HG03432 (cell line): Measurements from ENCODE around the gene MAD2L2.
"Not testable (repeated sequence)": the region's sequence is repeated elsewhere in the genome, so short reads cannot be mapped to it uniquely, and the experiment has no call there.

Experiments
- ATAC-seq: cut with Tn5 transposase; IDR thresholded peaks from one replicate; pipeline ENCODE4 v1.9.1; 2021; ENCODE audit warnings: mild to moderate bottlenecking, moderate library complexity; ENCODE audit not compliant: unreplicated experiment

The MAD2L2 gene

DNA sequence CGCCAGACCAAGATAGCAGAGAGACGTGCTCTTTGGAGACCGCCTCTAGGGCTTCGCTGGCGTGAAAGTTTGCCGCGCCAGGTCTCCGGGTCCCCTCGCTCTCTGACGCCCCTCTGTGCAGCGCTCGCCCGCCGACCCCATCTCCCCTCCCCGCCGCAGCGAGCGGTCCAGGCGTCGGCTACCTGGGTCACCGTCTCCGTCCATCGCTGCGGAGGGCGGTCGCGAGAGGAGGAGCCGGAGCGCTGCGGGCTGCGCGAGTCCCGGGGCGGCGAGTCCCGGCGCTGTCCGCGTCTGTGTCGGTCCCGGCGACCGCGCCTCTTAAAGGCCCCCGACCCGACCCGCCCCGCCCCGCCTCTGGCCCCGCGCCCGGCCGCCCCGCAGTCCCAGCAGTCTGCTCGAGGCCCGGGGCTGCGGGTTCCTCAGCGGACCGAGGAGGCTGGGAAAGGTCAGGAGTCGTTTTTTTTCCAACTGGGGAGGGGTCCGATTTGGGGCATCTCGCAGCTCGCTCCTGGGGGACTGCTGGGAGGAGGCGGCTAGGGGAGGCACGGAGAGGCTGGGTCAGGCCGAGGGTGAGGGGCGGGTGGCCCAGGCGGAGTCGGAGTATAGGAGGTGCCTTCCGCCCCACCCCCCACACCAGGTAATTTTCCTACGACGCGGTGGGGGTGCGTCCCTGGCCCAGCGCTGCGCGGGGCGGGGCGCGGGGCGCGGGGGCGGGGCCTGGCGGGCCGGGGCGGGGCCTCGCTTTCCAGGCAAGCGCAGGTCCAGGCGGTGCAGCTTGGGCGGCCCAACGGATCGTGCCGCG lies 26.6 kb downstream of the MAD2L2 start, which contains the start of the genes FBXO2 and FBXO44:
Gene FBXO2, minus strand, starts transcription at position 293 of the 802 bp plus-strand sequence. Its CDS starts 89 bp downstream, at position 204.
Gene FBXO44, plus strand, starts transcription at position 741 of the 802 bp plus-strand sequence. CDS start 959 bp downstream, outside the sequence.
- ATAC-seq = peak; percentile 71

DNA sequence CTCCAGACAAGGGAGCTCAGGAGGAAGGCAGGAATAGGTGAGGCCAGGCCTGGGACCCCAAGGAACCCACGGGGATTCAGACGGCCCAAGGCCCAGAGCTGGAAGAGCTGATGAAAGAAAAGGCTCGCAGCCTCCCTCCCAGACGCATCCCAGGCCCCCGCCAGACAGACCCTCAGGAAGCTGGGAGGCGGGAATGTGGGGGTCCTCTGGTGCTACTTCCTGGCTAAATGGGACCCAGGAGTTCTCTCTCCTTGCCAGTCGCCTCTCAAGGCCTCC lies 27.1 kb downstream of the MAD2L2 start:
- ATAC-seq = no peak

DNA sequence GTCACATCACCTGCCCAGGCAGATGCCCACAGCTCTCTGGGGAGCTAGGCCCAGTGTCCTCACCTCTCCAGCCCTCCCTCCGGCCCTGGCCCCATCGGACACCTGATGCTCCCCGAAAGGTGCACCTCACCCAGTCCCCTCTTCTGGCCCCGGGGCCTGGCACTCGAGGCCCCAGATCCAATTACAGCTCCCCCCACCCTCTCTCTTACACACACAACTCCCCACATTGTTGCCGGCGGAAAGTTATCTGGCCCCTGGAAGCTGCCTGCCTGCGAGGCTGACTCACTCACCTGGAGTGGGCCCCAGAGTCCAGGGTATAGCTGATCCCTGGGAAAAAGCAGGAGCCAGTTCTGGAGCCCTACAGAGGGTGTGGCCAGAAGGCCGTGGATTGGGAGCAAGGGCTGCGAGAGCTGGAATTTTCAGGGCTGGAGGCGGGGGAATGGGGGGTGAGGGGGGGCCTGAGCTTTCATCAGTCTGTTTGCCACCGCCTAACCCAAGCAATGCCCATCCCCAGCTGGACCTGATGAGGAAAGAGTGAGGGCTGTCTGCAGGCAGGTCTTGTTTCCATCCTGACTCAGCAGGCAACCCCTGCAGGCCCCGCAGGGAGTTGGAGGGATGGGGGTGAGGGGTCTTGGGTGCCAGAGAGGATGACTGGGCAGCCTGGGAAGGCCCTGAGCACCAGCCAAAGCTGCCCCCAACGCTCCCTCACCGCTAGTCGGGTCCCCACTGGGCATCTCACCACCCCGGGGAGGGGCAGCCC lies 27.7 kb downstream of the MAD2L2 start:
- ATAC-seq = no peak

DNA sequence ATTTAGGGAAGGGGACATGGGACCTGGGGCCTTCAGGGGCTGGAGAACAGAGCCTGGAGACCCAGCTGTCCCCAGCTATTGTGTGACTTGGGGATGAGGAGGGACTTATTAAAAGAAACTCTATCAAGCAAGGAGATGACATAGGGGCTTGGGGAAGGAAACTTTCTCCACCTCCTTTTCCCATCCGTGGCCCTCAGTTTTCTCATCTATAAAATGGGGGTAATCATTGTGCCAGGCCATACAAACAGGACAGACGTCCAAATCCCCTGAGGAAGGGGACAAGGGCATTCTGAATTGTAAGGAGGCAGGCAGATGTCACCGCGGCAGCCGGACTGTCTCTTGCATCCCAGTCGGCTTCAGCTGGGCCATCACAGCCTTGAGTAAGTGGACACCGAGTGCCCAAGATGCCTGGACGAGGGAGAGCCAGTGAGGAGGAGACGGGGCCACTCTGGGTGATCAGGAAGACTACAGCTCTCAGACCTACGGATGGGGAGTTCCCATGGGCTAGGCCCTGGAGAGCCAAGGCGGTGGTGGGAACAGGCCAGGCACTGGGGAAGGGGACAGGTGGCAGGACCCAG lies 28.7 kb downstream of the MAD2L2 start:
- ATAC-seq = no peak

DNA sequence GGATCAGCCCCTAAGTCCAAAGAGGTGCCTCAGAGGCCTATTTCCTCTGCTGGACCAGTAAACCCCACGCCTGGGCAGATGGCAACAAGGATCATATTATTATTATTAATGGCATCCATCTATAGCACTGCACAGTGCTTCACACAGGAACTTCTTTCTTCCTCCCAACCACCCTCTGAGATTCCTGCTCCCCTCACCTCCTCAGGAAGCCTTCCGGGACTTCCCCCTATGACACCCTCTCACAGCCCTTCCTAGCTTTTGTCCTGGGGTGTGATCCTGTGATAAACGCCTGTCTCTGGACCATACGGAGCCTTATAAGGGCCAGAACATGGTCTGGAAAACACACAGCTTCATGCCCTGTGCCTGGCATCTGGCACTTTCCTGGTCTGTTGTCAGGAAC lies 29.9 kb downstream of the MAD2L2 start:
- no peak for ATAC-seq

DNA sequence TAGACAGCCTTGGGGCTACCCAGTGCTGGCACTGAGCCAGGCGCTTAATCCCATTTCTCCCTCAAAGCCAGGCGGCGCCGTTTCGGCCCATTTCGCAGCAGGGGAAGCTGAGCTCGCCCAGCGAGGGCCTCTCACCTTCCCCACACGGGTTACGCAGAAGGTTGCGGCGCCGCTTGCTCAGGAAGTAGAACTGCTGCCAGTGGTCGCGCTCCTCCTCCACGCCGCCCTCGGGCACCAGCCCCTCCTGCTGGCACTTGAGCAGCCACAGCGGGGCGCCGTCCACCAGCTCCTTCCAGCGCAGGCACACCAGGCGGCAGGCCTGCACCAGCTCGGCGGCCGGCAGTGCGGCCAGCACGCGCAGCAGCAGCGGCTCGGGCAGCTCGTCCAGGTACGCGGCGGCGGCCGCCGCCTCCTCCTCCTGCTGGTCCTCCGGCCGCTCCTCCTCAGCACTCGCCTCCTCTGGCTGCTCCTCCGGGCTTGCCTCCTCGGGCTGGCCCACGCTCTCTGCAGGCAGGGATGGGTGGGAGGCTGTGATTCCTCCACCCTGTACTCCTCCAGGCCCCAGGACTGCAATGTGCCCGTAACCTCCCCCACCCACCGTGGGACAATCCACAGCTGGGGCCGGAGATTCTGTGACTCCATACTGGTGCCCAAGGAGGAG lies 30.5 kb downstream of the MAD2L2 start:
- ATAC-seq = no peak

DNA sequence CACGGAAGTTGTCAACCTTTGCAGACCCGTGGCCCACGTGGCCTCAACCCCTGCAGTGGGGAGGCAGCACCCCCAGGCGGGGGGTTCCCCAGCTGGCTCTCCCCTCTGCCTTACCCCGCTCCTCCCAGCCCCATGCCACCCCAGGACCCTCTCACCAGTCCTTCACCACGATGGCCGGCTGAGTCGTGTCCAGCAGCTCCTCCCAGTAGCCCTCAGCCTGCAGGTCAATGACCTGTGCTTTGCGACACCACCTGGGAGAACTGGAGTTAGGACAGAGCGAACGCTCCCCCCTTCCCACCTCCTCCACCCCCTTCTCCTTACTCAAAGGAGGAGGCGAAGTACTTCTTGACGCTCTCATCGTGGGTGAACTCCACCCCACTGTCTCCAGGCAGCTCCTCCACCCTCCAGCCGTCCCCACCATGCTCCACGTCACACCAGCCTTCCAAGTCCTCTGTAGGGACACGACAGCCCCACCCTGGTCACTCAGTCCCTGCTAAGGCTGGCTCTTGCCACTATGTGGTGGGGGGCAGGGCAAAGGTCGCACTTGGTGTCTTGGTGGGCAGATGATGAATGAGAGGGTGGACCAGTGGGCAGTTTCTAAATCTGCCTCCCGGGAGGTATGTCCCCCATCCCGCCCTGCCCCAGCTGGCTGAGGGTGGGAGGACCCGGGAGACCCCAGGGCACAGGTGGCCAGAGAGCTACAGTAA lies 31.2 kb downstream of the MAD2L2 start:
- ATAC-seq = no peak

DNA sequence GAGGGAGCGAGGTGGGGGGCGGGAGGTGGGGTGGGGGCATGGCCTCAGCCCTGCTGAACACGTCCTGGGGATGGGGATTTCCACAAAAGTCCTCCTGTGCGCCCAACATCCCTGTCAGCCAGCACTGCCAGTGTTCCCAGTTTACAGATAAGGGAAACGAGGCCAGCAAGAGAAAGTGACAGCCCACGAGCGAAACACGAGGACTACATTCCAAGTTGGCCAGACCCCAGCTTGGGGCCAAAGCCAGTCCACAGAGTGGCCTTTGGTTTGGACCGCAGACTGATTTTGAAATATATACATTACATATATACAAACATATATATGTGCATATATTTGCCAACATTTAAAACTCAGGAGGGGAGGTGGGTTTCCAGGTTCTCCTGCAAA lies 31.7 kb downstream of the MAD2L2 start:
- no peak for ATAC-seq

DNA sequence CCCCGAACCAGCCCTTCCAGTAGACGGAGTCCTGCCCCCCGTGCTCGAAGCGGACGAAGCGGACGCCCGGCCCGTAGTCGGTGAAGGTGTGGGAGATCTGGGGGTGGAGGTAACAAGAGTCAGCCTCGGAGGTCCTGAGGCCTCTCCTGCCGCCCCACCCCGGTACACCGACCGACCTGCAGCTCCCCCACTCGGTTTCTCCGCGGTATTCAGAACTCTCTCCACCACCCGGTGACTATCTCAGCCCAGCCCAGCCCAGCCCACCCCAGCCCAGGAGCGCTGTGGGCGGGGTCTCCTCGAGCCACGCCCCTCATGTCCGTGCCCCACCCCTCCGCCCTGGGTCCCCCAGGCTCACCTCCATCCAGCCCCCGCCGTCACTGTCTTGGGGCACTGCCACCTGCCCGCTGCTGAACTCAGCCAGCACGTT lies 32.2 kb downstream of the MAD2L2 start:
- no peak for ATAC-seq

DNA sequence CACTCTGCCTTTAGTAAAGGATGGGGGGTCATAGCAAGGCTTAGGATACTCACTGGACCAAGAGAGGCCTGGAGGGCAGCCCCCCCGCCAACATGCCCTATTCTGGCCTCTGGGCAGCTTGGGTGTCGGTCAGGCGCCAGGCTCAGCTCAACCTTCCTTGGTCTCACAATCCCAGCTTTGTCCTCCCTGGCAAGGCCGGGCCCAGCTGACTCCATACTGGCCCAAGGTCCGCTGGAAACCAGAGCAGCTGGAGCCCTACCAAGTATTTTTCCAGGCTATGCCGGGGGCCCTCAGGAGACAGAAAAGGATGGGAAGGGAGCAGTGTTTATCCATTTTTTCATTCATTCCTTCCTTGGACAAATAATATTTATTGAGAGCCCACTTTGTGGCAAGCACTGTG lies 32.9 kb downstream of the MAD2L2 start:
- no peak for ATAC-seq

DNA sequence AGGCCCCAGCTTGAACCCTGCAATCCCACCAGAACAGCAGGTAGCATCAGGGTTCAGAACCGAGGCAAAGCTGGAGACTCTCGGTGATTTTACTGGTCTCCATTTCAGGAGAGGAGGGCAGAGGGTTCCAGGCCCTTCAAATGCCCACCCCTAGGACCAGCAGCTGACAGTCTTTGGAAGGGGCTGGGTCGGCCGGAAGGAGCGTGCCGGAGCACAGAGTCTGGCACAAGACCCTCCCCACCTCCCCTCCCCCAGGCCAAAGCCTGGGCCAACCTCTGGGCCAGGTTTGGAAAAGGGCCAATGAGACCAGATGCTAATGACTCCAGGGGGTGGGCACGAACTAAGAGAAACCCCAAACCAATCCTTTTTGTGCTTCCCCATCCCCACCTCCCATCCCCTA lies 33.6 kb downstream of the MAD2L2 start:
- no peak for ATAC-seq

DNA sequence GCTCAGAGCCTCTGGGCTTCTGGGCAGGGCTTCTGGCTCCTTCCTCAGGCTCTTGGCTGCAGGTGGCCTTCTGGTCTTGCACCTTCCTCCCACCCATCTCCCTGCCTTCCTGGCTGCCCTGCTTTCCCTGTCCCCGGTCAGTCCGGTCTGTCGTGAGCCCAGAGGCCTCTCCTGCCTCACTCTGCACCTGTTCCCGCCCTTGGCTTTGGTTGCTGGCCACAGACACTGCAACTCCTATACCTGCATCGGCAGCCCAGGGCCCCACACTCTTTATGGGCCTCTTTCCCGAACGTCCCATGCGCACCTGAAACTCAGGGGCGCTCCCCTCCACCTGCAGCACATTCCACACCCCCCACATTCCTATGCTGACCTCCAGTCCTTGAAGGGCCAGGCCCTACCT lies 34.6 kb downstream of the MAD2L2 start:
- no peak for ATAC-seq

DNA sequence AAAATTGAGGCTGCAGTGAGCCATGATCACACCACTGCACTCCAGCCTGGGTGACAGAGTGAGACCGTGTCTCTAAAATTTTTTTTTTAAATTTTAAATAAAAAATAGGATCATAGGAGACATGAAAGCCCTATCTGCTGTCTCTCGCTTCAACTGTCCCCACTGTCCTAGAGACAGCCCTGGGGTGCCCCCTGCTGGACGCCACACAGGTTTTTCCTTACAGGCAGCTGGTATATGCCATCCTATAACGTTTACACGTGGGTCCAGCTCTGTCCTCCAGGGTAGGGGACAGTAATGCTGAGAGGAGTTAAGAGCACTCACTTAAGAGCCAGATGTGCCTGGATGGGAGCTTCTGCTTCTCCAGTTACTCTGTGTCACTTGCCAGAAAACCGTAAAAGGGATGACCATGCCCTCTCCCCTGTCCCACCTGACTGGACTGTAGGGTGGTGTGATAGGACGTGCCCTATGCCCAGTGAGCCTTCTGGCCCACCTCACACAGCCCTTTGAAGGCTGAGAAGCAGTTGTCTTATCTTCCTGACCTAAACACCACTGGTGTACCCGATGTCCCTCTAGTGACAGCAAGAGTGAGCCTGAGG lies 35.2 kb downstream of the MAD2L2 start:
- ATAC-seq = no peak

DNA sequence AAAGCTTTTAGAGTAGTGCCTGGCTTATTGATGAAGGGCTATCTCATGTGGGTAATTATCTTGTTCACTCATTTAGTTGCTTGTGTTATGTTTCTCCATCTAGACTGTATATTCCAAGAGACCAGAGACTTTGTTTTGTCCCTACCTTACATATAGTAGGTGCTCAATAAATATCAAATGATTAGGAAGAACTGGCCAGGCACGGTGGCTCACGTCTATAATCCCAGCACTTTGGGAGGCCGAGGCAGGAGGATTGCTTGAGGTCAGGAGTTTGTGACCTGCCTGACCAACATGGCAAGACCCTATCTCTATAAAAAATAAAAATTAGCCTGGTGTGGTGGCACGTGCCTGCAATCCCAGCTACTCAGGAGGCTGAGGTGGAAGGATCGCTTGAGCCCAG lies 35.7 kb downstream of the MAD2L2 start:
- ATAC-seq = no peak

DNA sequence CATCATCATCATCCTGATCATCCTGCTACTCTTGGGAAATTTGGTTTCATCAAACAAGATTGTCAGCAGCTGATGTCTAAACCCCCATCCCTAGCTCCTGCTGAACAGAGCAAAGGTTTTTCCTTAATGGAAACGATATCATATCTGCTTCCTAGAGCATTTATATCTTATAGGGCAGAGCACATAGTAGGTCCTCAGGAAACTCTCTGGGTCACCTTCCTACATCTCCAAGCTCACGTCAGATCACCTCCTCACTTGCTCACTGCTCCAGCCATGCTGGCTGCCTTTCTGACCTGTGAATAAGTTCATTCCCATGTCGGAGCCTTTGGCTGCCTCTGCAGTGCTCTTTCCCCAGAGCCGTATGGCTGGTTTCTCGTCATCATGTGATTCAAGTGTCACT lies 37.2 kb downstream of the MAD2L2 start:
- ATAC-seq = no peak

DNA sequence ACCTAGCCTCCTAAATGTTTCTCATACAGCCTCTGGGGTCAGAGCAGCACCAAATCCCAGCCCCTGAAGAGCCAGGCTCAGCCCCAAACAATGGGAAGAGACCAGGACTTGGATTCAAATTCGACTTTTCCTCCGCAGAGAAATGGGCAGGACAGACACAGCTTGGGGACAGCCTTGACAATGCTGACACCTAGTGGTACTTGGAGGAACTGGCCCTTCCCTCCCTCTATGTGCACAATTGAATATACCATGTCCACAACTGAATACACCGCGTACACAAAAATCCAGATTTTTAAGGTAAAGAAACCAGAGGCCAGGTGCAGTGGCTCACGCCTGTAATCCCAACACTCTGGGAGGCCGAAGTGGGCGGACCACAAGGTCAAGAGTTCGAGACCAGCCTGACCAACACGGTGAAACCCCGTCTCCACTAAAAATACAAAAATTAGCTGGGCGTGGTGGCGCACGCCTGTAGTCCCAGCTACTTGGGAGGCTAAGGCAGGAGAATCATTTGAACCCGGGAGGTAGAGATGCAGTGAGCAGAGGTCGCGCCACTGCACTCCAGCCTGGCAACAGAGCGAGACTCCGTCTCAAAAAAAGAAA lies 38.4 kb downstream of the MAD2L2 start:
- not testable (repeated sequence) for ATAC-seq

DNA sequence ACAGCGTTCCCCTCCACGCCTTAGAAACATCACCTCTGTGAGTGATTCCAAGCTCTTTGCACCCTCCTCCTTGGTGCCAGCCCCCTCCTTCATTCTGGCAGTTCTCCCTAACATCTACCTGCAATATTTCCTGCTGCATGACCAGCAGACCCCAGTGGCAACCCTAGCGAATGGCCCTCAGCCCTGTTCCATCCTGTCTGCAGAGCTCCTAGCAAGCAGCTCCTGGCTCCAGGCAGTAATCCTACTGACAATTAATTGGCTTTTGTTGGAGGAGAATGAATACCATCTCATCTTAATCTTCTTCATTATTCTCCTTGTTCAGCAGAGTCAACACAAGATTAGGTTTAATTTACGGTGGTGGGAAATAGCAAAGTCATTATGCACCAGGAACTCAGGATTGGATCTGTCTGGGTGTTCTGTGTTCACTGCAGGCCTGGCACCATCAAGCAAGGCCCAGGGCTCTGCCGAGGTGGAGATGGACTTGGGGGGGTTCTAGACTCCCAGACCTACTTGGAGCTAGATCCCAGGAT lies 39.1 kb downstream of the MAD2L2 start:
- no peak for ATAC-seq

DNA sequence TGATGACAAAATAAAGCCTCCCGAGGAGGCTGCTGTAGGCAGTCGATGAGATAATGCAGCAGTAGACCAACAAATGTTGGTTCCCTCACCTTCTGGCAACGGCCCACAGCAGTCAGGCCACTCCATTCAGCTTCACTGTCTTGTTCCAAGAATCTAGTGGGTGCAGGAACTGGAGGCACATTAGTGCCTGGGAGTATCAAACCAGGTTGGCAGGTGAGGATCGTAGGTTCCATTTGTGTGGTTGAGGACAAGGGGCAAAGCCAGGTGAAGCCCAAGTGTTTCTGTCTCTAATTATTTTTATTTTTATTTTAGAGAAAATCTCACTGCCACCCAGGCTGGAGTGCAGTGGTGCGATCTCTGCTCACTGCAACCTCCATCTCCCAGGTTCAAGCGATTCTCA lies 40.0 kb downstream of the MAD2L2 start:
- ATAC-seq = no peak

DNA sequence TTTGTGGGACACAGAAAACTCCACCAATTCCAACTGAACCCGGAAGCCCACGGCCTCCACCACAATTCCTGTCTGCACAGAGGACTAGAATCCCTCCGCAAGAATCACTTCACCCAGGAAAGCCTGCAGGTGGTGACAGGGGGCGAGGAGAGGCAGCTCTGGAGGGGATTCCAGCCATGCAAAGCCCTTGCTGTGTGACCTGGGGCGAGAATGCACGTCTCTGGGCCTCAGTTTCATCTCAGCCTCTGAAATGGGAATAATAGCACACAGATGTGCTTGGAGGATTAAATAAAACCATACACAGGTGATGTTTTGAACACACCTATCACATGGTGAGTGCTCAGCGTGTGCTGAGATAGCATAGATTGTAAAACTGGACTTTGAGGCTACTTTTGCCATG lies 40.8 kb downstream of the MAD2L2 start:
- no peak for ATAC-seq

DNA sequence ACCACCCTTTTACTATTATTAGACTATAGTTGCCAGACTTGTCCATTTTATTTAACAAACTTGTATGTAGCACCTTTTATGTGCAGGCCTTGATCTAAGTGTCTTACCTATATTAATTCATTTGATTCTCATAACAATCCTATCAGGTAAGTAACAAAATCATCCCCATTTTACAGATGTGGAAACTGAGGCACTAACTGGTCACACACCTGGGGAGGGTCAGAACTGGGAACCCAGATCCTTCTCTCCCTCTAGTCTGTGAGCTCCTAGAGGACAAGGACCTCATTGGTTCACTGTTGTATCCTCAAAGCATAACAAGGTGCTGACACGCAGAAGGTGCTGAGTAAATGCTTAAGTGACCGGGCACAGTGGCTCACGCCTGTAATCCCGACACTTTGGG lies 41.6 kb downstream of the MAD2L2 start:
- no peak for ATAC-seq
